Measurements from ENCODE around the gene FASN.
A peak's percentile ranks its signal among the peaks of the same experiment; 100 is the strongest.

FASN gene

DNA sequence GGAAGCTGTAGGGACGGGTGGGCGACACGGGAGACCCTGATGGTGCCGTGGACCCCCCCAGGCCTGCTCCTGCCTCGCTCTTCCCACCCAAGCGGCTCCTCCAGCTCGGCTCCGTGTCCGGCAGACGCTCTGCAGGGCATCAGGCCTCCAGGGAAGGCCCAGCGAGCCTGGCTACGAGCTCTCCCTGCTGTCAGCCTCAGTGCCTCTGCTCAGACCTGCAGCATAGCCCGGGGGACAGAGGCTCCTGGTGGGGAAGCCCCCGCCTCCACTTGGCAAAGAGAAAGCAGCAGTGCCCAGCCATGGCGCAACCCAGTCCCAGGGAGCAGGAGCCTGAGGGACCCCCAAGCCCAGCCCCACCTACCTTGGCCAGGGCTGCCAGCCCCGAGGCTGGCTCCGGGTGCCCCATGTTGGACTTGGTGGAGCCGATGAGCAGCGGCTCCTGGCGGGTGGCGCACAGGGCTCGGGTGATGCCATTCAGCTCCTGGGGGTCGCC, 5.9 kb downstream of the FASN start:
- Histone ChIP-seq H3K27me3 (ENCODE audit: low read depth) (no peaks in the 10 kb centered on the region), H3K4me1 (peaks cover 9% of the 10 kb centered on the region), H3K36me3 (replicated peaks) (peaks cover 96% of the 10 kb centered on the region), H3K9me3 (no peaks in the 10 kb centered on the region), H3K4me3 (no peak overlapping the region)
- DNase-seq (ENCODE audit: low spot score in 2 of 2), result no peak
- in situ Hi-C loops (cut with MboI; ENCODE audit: low sequenced_read_pairs), result no loop called here

GRCh38 chr17:82091264-82092066, 6.6 kb downstream of the FASN start:
- peaks cover 96% of the 10 kb centered on the region for H3K36me3 ChIP-seq (replicated peaks)
- no peaks in the 10 kb centered on the region for H3K9me3 ChIP-seq
- in situ Hi-C loops (cut with MboI; ENCODE audit: low sequenced_read_pairs), result no loop called here
- no peaks in the 10 kb centered on the region for H3K27me3 ChIP-seq (ENCODE audit: low read depth)
- peak in 1 of 2 experiments; percentile 9 for DNase-seq (ENCODE audit: low spot score in 2 of 2)
- peaks cover 6% of the 10 kb centered on the region for H3K4me1 ChIP-seq
- no peak overlapping the region for H3K4me3 ChIP-seq

DNA sequence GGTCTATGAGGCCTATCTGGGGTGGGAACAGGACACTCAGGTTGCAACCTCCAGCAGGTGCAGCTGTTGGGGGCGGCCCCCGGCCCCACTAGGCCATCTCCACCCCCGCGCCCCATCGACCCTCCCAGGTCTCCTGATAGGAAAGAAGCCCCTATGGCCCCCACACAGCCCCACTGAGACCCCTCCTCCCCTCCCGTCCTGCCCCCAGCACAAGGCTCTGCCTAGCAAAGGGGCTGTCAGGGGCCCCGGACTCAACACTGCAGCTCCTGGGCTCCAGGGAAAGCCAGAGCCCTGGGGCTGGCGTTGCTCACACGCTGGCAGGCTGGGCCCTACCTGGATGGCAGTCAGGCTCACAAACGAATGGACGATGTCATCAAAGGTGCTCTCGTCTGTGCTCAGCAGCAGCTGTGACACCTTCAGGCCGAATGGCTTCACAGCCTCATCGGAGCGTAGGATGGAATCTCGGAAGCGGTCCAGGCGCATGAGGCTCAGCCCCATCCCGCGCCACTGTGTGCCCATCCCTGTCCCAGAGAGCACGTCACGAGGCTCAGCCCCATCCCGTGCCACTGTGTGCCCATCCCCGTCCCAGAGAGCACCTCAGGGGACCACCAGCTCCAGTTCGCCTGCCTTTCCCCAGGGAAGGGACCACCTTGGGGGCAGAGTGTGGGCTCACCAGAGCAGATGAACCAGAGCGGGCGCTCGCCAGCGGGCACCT, 7.3 kb downstream of the FASN start:
- no peaks in the 10 kb centered on the region; the same call in 1 of the 2 replicates for H3K4me1 ChIP-seq
- no peak for DNase-seq (ENCODE audit: low spot score in 2 of 2)
- H3K4me3 ChIP-seq, result no peak overlapping the region
- H3K27me3 ChIP-seq (ENCODE audit: low read depth), result no peaks in the 10 kb centered on the region
- no peaks in the 10 kb centered on the region for H3K9me3 ChIP-seq
- H3K36me3 ChIP-seq (replicated peaks), result peaks cover 96% of the 10 kb centered on the region
- in situ Hi-C loops (cut with MboI; ENCODE audit: low sequenced_read_pairs), result no loop called here

GRCh38 chr17:82089723-82090548, 8.1 kb downstream of the FASN start:
- in situ Hi-C loops (cut with MboI; ENCODE audit: low sequenced_read_pairs), result no loop called here
- no peaks in the 10 kb centered on the region for H3K9me3 ChIP-seq
- no peaks in the 10 kb centered on the region for H3K27me3 ChIP-seq (ENCODE audit: low read depth)
- H3K4me1 ChIP-seq, result no peaks in the 10 kb centered on the region
- H3K36me3 ChIP-seq (replicated peaks), result peaks cover 96% of the 10 kb centered on the region
- no peak overlapping the region for H3K4me3 ChIP-seq
- DNase-seq (ENCODE audit: low spot score in 2 of 2), result peak in 1 of 2 experiments; percentile 14

GRCh38 chr17:82088838-82089722, 9.0 kb downstream of the FASN start:
- in situ Hi-C loops (cut with MboI; ENCODE audit: low sequenced_read_pairs), result no loop called here
- no peak overlapping the region for H3K4me3 ChIP-seq
- no peaks in the 10 kb centered on the region for H3K4me1 ChIP-seq
- no peaks in the 10 kb centered on the region for H3K27me3 ChIP-seq (ENCODE audit: low read depth)
- no peak for DNase-seq (ENCODE audit: low spot score in 2 of 2)
- H3K9me3 ChIP-seq, result no peaks in the 10 kb centered on the region
- peaks cover 98% of the 10 kb centered on the region for H3K36me3 ChIP-seq (replicated peaks)

DNA sequence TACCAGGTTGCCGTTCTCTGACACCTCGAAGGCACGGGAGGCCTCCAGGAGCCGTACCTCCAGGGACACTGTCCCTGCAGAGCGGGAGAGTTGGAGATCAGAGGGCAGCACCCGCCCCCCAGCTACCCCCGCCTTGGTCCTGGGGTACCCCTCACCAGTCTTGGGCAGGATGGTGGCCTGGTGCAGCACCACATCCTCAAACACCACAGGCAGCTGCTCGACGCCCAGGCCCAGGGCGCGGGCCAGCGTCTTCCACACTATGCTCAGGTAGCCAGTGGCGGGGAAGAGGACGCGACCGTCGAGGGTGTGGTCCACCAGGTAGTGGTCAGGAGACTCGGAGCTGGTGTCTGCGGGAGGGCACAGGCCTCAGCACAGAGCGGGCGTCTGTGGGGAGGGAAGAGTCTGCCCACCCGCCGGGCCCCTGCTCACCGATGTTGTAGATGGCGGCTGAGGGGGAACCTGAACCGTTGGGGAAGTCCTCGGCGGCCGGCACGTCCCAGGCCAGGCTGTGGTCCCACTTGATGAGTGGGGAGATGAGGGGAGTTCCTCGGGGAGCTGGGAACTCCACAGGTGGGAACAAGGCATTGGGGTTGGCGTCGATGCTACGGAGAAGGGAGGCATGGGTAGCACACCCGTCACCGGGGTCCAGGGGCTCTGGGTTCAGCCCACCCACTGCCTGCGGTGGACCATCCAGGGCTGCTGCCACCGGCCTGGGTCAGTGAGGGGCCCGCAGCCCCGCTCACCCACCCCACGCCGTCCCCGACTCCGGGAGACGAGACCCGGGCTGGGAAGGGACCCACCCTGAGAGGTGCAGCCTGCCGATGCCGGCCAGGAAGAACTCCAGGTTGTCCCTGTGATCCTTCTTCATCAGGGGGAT, 9.8 kb downstream of the FASN start:
- Histone ChIP-seq H3K27me3 (ENCODE audit: low read depth) (no peaks in the 10 kb centered on the region), H3K4me1 (no peaks in the 10 kb centered on the region), H3K4me3 (no peak overlapping the region), H3K36me3 (replicated peaks) (peaks cover 100% of the 10 kb centered on the region), H3K9me3 (no peaks in the 10 kb centered on the region)
- no peak for DNase-seq (ENCODE audit: low spot score in 2 of 2)
- in situ Hi-C loops (cut with MboI; ENCODE audit: low sequenced_read_pairs), result no loop called here

GRCh38 chr17:82086941-82087906, 10.8 kb downstream of the FASN start:
- in situ Hi-C loops (cut with MboI; ENCODE audit: low sequenced_read_pairs), result no loop called here

DNA sequence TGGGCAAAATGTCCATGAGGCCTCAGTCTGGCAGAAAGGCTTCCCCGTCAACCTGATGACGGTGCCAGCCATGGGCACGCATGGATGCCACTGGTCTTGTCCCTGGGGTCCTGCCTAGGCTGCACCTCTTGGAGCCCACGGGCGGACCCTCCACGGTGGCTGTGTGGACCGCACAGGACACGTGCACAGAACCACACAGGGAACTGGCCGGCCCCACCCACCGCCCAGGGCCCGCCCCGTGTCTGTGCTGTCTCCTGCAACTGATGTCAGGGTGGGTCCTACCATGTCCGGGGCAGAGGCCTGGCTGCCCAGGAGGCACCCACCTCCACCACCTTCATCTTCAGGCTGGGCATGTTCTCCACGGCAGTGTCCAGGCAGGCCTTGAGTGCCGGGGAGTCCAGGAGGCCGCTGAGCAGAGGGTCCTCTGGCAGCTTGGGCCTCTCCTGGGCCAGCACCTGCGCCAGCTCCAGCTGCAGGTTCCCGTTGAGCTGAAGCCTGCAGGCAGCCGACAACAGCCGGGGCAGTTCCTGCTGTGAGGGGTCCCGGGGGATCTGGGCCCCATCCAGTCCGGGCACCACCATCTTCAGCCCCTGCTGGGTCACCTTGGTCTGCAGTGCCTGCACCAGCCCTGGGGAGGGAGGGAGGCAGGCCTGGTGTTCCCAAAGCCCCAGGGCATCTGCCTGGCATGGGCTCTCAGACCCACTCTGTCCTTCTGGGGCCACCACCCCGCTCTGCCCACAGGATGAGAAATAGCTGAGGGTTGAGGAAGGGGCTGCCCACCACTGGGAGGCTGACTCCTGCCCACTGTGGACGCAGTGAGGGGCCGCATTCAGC, 11.9 kb downstream of the FASN start:
- Histone ChIP-seq H3K27me3 (ENCODE audit: low read depth) (no peaks in the 10 kb centered on the region), H3K9me3 (no peaks in the 10 kb centered on the region), H3K4me1 (no peaks in the 10 kb centered on the region), H3K4me3 (no peak overlapping the region), H3K36me3 (replicated peaks) (peaks cover 98% of the 10 kb centered on the region)
- DNase-seq (ENCODE audit: low spot score in 2 of 2), result no peak
- in situ Hi-C loops (cut with MboI; ENCODE audit: low sequenced_read_pairs), result no loop called here

More at GRCh38 chr17:82086941-82087906, 10.8 kb downstream of the FASN start:
- no peaks in the 10 kb centered on the region for H3K9me3 ChIP-seq
- H3K27me3 ChIP-seq (ENCODE audit: low read depth), result no peaks in the 10 kb centered on the region
- peaks cover 100% of the 10 kb centered on the region for H3K36me3 ChIP-seq (replicated peaks)
- no peaks in the 10 kb centered on the region for H3K4me1 ChIP-seq
- no peak overlapping the region for H3K4me3 ChIP-seq
- no peak for DNase-seq (ENCODE audit: low spot score in 2 of 2)

- in situ Hi-C loops (cut with MboI; ENCODE audit: low sequenced_read_pairs), result no loop called here
- no peak overlapping the region for H3K4me3 ChIP-seq
- peaks cover 98% of the 10 kb centered on the region for H3K36me3 ChIP-seq (replicated peaks)
Measured at GRCh38 chr17:82085031-82085861, 12.8 kb downstream of the FASN start.

GRCh38 chr17:82084373-82085030, 13.5 kb downstream of the FASN start:
- in situ Hi-C loops (cut with MboI; ENCODE audit: low sequenced_read_pairs), result no loop called here
- Histone ChIP-seq H3K27me3 (ENCODE audit: low read depth) (no peaks in the 10 kb centered on the region), H3K4me3 (no peak overlapping the region), H3K4me1 (no peaks in the 10 kb centered on the region), H3K36me3 (replicated peaks) (peaks cover 96% of the 10 kb centered on the region), H3K9me3 (no peaks in the 10 kb centered on the region)
- DNase-seq (ENCODE audit: low spot score in 2 of 2), result no peak

More at GRCh38 chr17:82085031-82085861, 12.8 kb downstream of the FASN start:
- Histone ChIP-seq H3K27me3 (ENCODE audit: low read depth) (no peaks in the 10 kb centered on the region), H3K9me3 (no peaks in the 10 kb centered on the region), H3K4me1 (no peaks in the 10 kb centered on the region)
- no peak for DNase-seq (ENCODE audit: low spot score in 2 of 2)

Measured in HAP-1 (cell line).